ENCODE results near the gene MAML3.

The MAML3 gene

DNA sequence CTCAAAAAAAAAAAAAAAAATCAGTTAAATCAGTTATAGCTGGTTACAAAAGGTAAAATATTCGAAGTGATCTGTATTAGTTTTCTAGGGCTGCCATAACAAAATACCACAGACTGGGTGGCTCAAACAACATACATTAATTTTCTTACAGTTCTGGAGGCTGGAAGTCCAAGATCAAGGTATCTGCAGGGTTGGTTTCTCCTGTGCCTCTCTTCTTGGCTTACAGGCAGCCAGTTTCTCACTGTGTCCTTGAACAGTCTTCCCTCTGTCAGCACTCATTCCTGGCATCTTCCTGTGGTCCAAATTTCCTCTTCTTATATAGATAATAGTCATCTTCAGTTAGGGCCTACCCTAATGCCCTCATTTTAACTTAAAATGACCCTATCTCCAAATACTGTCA lies 248.5 kb downstream of the MAML3 start:
- no peaks in the 10 kb centered on the region for H3K79me2 ChIP-seq (ENCODE audit: control insufficient read depth, low read length)
- H3K4me2 ChIP-seq (ENCODE audit: low read length), result no peak overlapping the region
- 0 out of 2 replicates have a peak, but pooled peaks cover 2% of the 10 kb centered on the region for H4K20me1 ChIP-seq (ENCODE audit: control insufficient read depth, insufficient read depth, low read depth, low read length)
- no peaks in the 10 kb centered on the region for H3K27me3 ChIP-seq (ENCODE audit: control insufficient read depth, low read length)
- no peak overlapping the region for H3K4me3 ChIP-seq (ENCODE audit: low read length)
- no peaks in the 10 kb centered on the region for H3K36me3 ChIP-seq (ENCODE audit: control insufficient read depth, low read length)
- no peaks in the 10 kb centered on the region for H3K9me3 ChIP-seq (ENCODE audit: control insufficient read depth, insufficient read depth, low read length)
- peaks cover 13% of the 10 kb centered on the region for H3K4me1 ChIP-seq (ENCODE audit: control insufficient read depth, low read length)
- H3K27ac ChIP-seq (ENCODE audit: low read depth, low read length), result no peak overlapping the region
- TF ChIP-seq, protein P1, sequence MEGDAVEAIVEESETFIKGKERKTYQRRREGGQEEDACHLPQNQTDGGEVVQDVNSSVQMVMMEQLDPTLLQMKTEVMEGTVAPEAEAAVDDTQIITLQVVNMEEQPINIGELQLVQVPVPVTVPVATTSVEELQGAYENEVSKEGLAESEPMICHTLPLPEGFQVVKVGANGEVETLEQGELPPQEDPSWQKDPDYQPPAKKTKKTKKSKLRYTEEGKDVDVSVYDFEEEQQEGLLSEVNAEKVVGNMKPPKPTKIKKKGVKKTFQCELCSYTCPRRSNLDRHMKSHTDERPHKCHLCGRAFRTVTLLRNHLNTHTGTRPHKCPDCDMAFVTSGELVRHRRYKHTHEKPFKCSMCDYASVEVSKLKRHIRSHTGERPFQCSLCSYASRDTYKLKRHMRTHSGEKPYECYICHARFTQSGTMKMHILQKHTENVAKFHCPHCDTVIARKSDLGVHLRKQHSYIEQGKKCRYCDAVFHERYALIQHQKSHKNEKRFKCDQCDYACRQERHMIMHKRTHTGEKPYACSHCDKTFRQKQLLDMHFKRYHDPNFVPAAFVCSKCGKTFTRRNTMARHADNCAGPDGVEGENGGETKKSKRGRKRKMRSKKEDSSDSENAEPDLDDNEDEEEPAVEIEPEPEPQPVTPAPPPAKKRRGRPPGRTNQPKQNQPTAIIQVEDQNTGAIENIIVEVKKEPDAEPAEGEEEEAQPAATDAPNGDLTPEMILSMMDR (IDR thresholded peaks at IDR 0.05; ENCODE audit: low read depth, low read length, poor library complexity, severe bottlenecking), result no peak
- TF ChIP-seq EZH2phosphoT487 (IDR thresholded peaks at IDR 0.05; ENCODE audit: borderline replicate concordance, low read length), result no peak
- no peaks in the 10 kb centered on the region for H3F3A ChIP-seq (ENCODE audit: control insufficient read depth, insufficient read depth)
- H3K9me2 ChIP-seq (replicated peaks; ENCODE audit: control insufficient read depth, low read length), result no peaks in the 10 kb centered on the region

DNA sequence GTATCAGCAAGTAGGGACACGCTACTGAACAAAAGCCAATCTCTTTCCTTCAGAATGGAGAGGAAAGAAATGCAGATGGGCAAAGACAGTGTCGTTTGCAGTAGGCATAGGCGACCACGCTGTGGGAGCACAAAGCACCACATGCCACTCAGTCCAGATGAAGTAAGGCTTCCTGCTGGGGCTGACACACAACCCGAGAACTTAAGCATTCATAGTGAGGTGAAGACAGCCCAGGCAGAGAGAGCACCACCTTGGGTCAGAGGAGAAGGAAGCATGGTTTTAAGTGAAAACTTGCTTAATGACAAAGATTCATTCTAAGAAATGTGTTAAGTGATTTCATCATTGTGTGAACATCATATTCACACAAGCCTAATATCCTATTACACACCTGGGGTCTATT lies 249.6 kb downstream of the MAML3 start:
- peaks cover 13% of the 10 kb centered on the region for H3K4me1 ChIP-seq (ENCODE audit: control insufficient read depth, low read length)
- 0 out of 2 replicates have a peak, but pooled peaks cover 2% of the 10 kb centered on the region for H4K20me1 ChIP-seq (ENCODE audit: control insufficient read depth, insufficient read depth, low read depth, low read length)
- no peaks in the 10 kb centered on the region for H3K79me2 ChIP-seq (ENCODE audit: control insufficient read depth, low read length)
- TF ChIP-seq, protein P1 (IDR thresholded peaks at IDR 0.05; ENCODE audit: low read depth, low read length, poor library complexity, severe bottlenecking), result no peak
- no peak for TF ChIP-seq EZH2phosphoT487 (IDR thresholded peaks at IDR 0.05; ENCODE audit: borderline replicate concordance, low read length)
- no peaks in the 10 kb centered on the region for H3K27me3 ChIP-seq (ENCODE audit: control insufficient read depth, low read length)
- no peak overlapping the region for H3K4me3 ChIP-seq (ENCODE audit: low read length)
- H3K36me3 ChIP-seq (ENCODE audit: control insufficient read depth, low read length), result no peaks in the 10 kb centered on the region
- no peak overlapping the region for H3K4me2 ChIP-seq (ENCODE audit: low read length)
- H3F3A ChIP-seq (ENCODE audit: control insufficient read depth, insufficient read depth), result no peaks in the 10 kb centered on the region; the same call in 1 of the 2 replicates
- no peaks in the 10 kb centered on the region for H3K9me3 ChIP-seq (ENCODE audit: control insufficient read depth, insufficient read depth, low read length)
- no peak overlapping the region for H3K27ac ChIP-seq (ENCODE audit: low read depth, low read length)
- H3K9me2 ChIP-seq (replicated peaks; ENCODE audit: control insufficient read depth, low read length), result no peaks in the 10 kb centered on the region

DNA sequence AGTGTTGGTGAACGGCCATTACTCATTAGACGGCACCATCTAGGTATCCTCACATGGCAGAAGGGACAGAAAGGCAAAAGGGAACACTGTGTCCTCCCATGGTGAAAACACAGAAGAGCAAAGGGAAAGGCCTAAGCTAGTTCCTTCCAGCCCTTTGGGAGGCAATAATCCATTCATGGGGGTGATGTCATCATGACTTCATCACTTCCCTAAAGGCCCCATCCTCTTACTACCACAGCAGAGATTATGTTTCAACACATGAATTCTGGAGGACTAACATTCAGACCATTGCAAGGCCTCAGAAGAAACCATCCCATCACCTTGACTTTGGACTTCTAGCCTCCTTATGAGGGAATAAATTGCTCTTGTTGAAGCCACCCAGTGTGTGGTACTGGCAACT lies 250.1 kb downstream of the MAML3 start:
- H3K27me3 ChIP-seq (ENCODE audit: control insufficient read depth, low read length), result no peaks in the 10 kb centered on the region
- H3K4me2 ChIP-seq (ENCODE audit: low read length), result no peak overlapping the region
- 0 out of 2 replicates have a peak, but pooled peaks cover 2% of the 10 kb centered on the region for H4K20me1 ChIP-seq (ENCODE audit: control insufficient read depth, insufficient read depth, low read depth, low read length)
- H3K79me2 ChIP-seq (ENCODE audit: control insufficient read depth, low read length), result no peaks in the 10 kb centered on the region
- no peaks in the 10 kb centered on the region; the same call in 1 of the 2 replicates for H3F3A ChIP-seq (ENCODE audit: control insufficient read depth, insufficient read depth)
- H3K4me3 ChIP-seq (ENCODE audit: low read length), result no peak overlapping the region
- H3K27ac ChIP-seq (ENCODE audit: low read depth, low read length), result no peak overlapping the region
- H3K36me3 ChIP-seq (ENCODE audit: control insufficient read depth, low read length), result no peaks in the 10 kb centered on the region
- TF ChIP-seq, protein P1 (IDR thresholded peaks at IDR 0.05; ENCODE audit: low read depth, low read length, poor library complexity, severe bottlenecking), result no peak
- TF ChIP-seq EZH2phosphoT487 (IDR thresholded peaks at IDR 0.05; ENCODE audit: borderline replicate concordance, low read length), result no peak
- peaks cover 13% of the 10 kb centered on the region for H3K4me1 ChIP-seq (ENCODE audit: control insufficient read depth, low read length)
- H3K9me2 ChIP-seq (replicated peaks; ENCODE audit: control insufficient read depth, low read length), result no peaks in the 10 kb centered on the region
- no peaks in the 10 kb centered on the region for H3K9me3 ChIP-seq (ENCODE audit: control insufficient read depth, insufficient read depth, low read length)

All from DOHH2 (cell line).